Panc1 (cell line): ENCODE data around the gene GAS7. TPM values are rescaled to one million over a fixed set of nuclear protein-coding genes. Genes with fewer than 3 reads are reported as not detected.
"Not testable (repeated sequence)": the region's sequence is repeated elsewhere in the genome, so short reads cannot be mapped to it uniquely, and the experiment has no call there.

ENCODE experiments used
- ATAC-seq: fragments of 200-7000 bp; cut with Tn5 transposase; 2 replicates; pipeline ENCODE4 v1.9.1; 2020; ENCODE audit warnings: mild to moderate bottlenecking, moderate library complexity
- BruUV-seq: library from RNA; stranded (reverse); fragments of 400-500 nt; replicated peaks from 2 replicates; lab custom pipeline; 2021; lab: Mats Ljungman, UMichigan
- CTCF ChIA-PET: fragments of 300-600 bp; sonication (Branson Sonifier 250); formaldehyde crosslinking; loops from one replicate; lab custom pipeline; 2022; ENCODE audit warnings: antibody characterized with exemption; lab: Charles Lee
- POLR2A ChIA-PET: fragments of 300-600 bp; sonication (Branson Sonifier 250); formaldehyde crosslinking; loops from one replicate; lab custom pipeline; 2022; ENCODE audit warnings: antibody characterized with exemption; lab: Charles Lee
- DNase-seq: peaks from one replicate; pipeline ENCODE4 v3.0.0-alpha.2; 2010; ENCODE audit warnings: low read depth, low spot score
- H3K27ac ChIP-seq: 2 replicates; pipeline ENCODE4 v1.5.1; 2011; ENCODE audit warnings: mild to moderate bottlenecking, low read length, inconsistent platforms
- H3K27me3 ChIP-seq: fragments of 200-500 bp; sonication (Bioruptor generic); 2 replicates; pipeline ENCODE4 v1.6.0; 2014; ENCODE audit warnings: low read length, inconsistent platforms; ENCODE audit not compliant: control insufficient read depth, insufficient read depth
- H3K36me3 ChIP-seq: fragments of 200-500 bp; sonication (Bioruptor generic); 2 replicates; pipeline ENCODE4 v1.5.1; 2014; ENCODE audit warnings: inconsistent platforms, mild to moderate bottlenecking, low read length, moderate library complexity; ENCODE audit not compliant: control insufficient read depth, insufficient read depth
- H3K4me1 ChIP-seq: 2 replicates; pipeline ENCODE4 v1.5.1; 2011; ENCODE audit warnings: inconsistent platforms, mild to moderate bottlenecking, low read length, moderate library complexity; ENCODE audit not compliant: control insufficient read depth, insufficient read depth
- H3K4me3 ChIP-seq, 2 experiments: 2 replicates each; pipeline ENCODE4 v1.5.1; 2011 to 2012; ENCODE audit warnings: low read depth in 2 of 2, low read length in 2 of 2, mild to moderate bottlenecking in 2 of 2, inconsistent platforms in 1 of 2, moderate library complexity in 1 of 2
- H3K9me3 ChIP-seq: fragments of 200-500 bp; sonication (Bioruptor generic); 2 replicates; pipeline ENCODE4 v1.5.1; 2014; ENCODE audit warnings: low read depth, mild to moderate bottlenecking, inconsistent platforms, low read length, moderate library complexity; ENCODE audit not compliant: control insufficient read depth, insufficient read depth
- CTCF ChIP-seq: fragments of 450-650 bp; IDR thresholded peaks from 2 replicates; pipeline ENCODE4 v1.5.1; 2017; ENCODE audit warnings: mild to moderate bottlenecking
- POLR2AphosphoS5 ChIP-seq: IDR thresholded peaks from 2 replicates; pipeline ENCODE4 v1.6.1; 2012; ENCODE audit warnings: mild to moderate bottlenecking, low read depth, low read length, moderate library complexity
- REST ChIP-seq, 2 experiments: IDR thresholded peaks; 2 replicates each; pipeline ENCODE4 v1.6.1; 2011 to 2012; ENCODE audit warnings: low read depth in 2 of 2, control low read depth in 1 of 2, low read length in 1 of 2, mild to moderate bottlenecking in 1 of 2, moderate library complexity in 1 of 2; ENCODE audit not compliant: insufficient read depth in 1 of 2
- SIN3A ChIP-seq: IDR thresholded peaks from 2 replicates; pipeline ENCODE4 v1.6.1; 2012; ENCODE audit warnings: low read depth, mild to moderate bottlenecking, low read length, moderate library complexity, borderline replicate concordance; ENCODE audit not compliant: insufficient read depth
- TCF7L2 ChIP-seq: IDR thresholded peaks from 2 replicates; pipeline ENCODE4 v1.6.1; 2011; ENCODE audit warnings: mild to moderate bottlenecking, low read depth, low read length, inconsistent platforms
- in situ Hi-C: cut with HindIII; loops from 2 replicates; pipeline ENCODE4 v1.10.0; 2016; ENCODE audit warnings: low sequenced_read_pairs, low pct_unique_long_range_greater_than_20kb
- intact Hi-C: fragments of 100-400 bp; cut with micrococcal nuclease; formaldehyde crosslinking; loops from one replicate; pipeline ENCODE4 v1.10.0; 2022; ENCODE audit not compliant: unreplicated experiment
- total RNA-seq: library from RNA; stranded (reverse); gene quantifications from one replicate; pipeline ENCODE4 v1.2.1, GENCODE V29; 2021; ENCODE audit not compliant: unreplicated experiment

Gene GAS7
- total RNA-seq, 1 experiment from 2014 or later, result 0.05 TPM

- H3K27me3 ChIP-seq, result no peaks in the 10 kb centered on the region; the same call in 1 of the 2 replicates
- no peaks in the 10 kb centered on the region for H3K9me3 ChIP-seq
- no peaks in the 10 kb centered on the region for H3K4me1 ChIP-seq
- H3K4me3 ChIP-seq, result no peak overlapping the region
- H3K27ac ChIP-seq, result no peak overlapping the region
- intact Hi-C loops, result no loop called here
- in situ Hi-C loops, result no loop called here
- POLR2A ChIA-PET, result no interaction called here
- CTCF ChIA-PET, result no interaction called here
- ATAC-seq (no peak), DNase-seq (no peak)
- H3K36me3 ChIP-seq, result no peaks in the 10 kb centered on the region
- TF ChIP-seq TCF7L2 (no peak), SIN3A (no peak), REST (IDR thresholded peaks at IDR 0.05; ENCODE audit: insufficient read depth in 1 of 2, low read depth in 2 of 2, low read length in 1 of 2) (no peak), CTCF (no peak), POLR2AphosphoS5 (no peak)
- BruUV-seq, result no TSS peak
Measured at GRCh38 chr17:9922012-9922848, 276.2 kb downstream of the GAS7 start.

DNA sequence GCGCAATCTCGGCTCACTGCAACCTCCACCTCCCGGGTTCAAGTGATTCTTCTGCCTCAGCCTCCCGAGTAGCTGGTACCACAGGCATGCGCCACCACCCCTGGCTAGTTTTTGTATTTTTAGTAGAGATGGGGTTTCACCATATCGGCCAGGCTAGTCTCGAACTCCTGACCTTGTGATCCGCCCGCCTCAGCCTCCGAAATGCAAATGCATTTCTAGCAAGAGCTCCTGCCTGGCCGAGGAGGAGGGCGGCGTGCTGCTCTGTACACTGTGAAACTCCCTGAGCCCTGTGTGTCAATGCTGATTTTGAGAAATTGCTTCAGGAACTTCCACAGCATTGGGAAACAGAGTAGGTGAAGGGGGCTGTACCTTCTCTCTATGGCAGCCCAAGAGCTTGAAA is 277.2 kb downstream of the GAS7 start:
- H3K27me3 ChIP-seq, ATAC-seq, in situ Hi-C loops, H3K9me3 ChIP-seq, POLR2A ChIA-PET, CTCF ChIA-PET, H3K4me3 ChIP-seq, DNase-seq, intact Hi-C loops, H3K4me1 ChIP-seq, BruUV-seq, H3K36me3 ChIP-seq, H3K27ac ChIP-seq: not testable (repeated sequence)

GRCh38 chr17:9918804-9919352 is 279.5 kb downstream of the GAS7 start:
- CTCF ChIA-PET, result no interaction called here
- H3K27me3 ChIP-seq, result no peaks in the 10 kb centered on the region
- H3K4me3 ChIP-seq, result no peak overlapping the region
- H3K27ac ChIP-seq, result no peak overlapping the region
- intact Hi-C loops, result no loop called here
- no TSS peak for BruUV-seq
- TF ChIP-seq POLR2AphosphoS5 (no peak), CTCF (no peak), TCF7L2 (no peak), REST (IDR thresholded peaks at IDR 0.05; ENCODE audit: insufficient read depth in 1 of 2, low read depth in 2 of 2, low read length in 1 of 2) (no peak), SIN3A (no peak)
- H3K9me3 ChIP-seq, result no peaks in the 10 kb centered on the region
- DNase-seq (no peak), ATAC-seq (no peak)
- no peaks in the 10 kb centered on the region for H3K36me3 ChIP-seq
- POLR2A ChIA-PET, result no interaction called here
- H3K4me1 ChIP-seq, result no peaks in the 10 kb centered on the region
- in situ Hi-C loops, result no loop called here
